CD4-positive, alpha-beta T cell (primary cell): ENCODE data around the gene CDSN. TPM values are rescaled to one million over a fixed set of nuclear protein-coding genes. Genes with fewer than 3 reads are reported as not detected.

Experiments
- ATAC-seq: fragments of 200-7000 bp; cut with Tn5 transposase; one replicate; pipeline ENCODE4 v1.10.0; 2022; ENCODE audit warnings: mild to moderate bottlenecking; ENCODE audit not compliant: poor library complexity
- CTCF ChIA-PET: fragments of 350-600 bp; sonication (Branson Sonifier 250); formaldehyde crosslinking; loops from one replicate; lab custom pipeline; 2021; ENCODE audit warnings: antibody characterized with exemption, inconsistent platforms; lab: Charles Lee
- POLR2A ChIA-PET: fragments of 350-600 bp; sonication (Branson Sonifier 250); formaldehyde crosslinking; loops from one replicate; lab custom pipeline; 2021; ENCODE audit warnings: antibody characterized with exemption, inconsistent platforms; lab: Charles Lee
- DNase-seq, 14 experiments: peaks; one replicate each; pipeline ENCODE4 v3.0.0-alpha.2; 2013 to 2020; ENCODE audit warnings: mixed read lengths in 2 of 14
- H3K27ac ChIP-seq, 2 donors: one replicate each; pipeline versions ENCODE4 v1.5.1 to v1.7.0; 2013; ENCODE audit warnings: low read length in 2 of 2, low read depth in 1 of 2, mild to moderate bottlenecking in 1 of 2
- H3K27me3 ChIP-seq, 2 experiments: 1 replicate in 1 of 2; 2 replicates in 1 of 2; pipeline versions ENCODE4 v1.6.1 to v1.7.0; 2013; ENCODE audit warnings: low read length in 2 of 2, control low read depth in 1 of 2, mild to moderate bottlenecking in 1 of 2, moderate library complexity in 1 of 2; ENCODE audit not compliant: insufficient read depth in 2 of 2, control insufficient read depth in 1 of 2
- H3K36me3 ChIP-seq: one replicate; pipeline ENCODE4 v1.6.1; 2013; ENCODE audit warnings: low read length, control low read depth; ENCODE audit not compliant: insufficient read depth
- H3K4me1 ChIP-seq: one replicate; pipeline ENCODE4 v1.6.1; 2013; ENCODE audit warnings: low read length, control low read depth; ENCODE audit not compliant: insufficient read depth
- H3K4me3 ChIP-seq: one replicate; pipeline ENCODE4 v1.5.1; 2013; ENCODE audit warnings: mild to moderate bottlenecking, low read length, moderate library complexity
- H3K9me3 ChIP-seq, 2 experiments: 1 replicate in 1 of 2; 2 replicates in 1 of 2; pipeline versions ENCODE4 v1.6.1 to v1.7.0; 2013; ENCODE audit warnings: low read length in 2 of 2, mild to moderate bottlenecking in 2 of 2, control low read depth in 1 of 2, moderate library complexity in 1 of 2; ENCODE audit not compliant: control insufficient read depth in 1 of 2, insufficient read depth in 1 of 2
- H3K27ac Mint-ChIP-seq: one replicate; pipeline ENCODE4 v1.8.0; 2020; ENCODE audit warnings: mixed read lengths
- H3K27me3 Mint-ChIP-seq: one replicate; pipeline ENCODE4 v1.8.0; 2021; ENCODE audit warnings: mixed read lengths
- H3K36me3 Mint-ChIP-seq: one replicate; pipeline ENCODE4 v1.8.0; 2021; ENCODE audit warnings: low read depth, mixed read lengths
- H3K4me1 Mint-ChIP-seq: one replicate; pipeline ENCODE4 v1.8.0; 2021; ENCODE audit warnings: low read depth, mixed read lengths
- H3K4me3 Mint-ChIP-seq: one replicate; pipeline ENCODE4 v1.8.0; 2020; ENCODE audit warnings: mild to moderate bottlenecking, mixed read lengths
- H3K9me3 Mint-ChIP-seq: one replicate; pipeline ENCODE4 v1.8.0; 2020; ENCODE audit warnings: mixed read lengths
- intact Hi-C, 2 experiments: fragments of 100-400 bp; cut with DNase I in 1 of 2; cut with micrococcal nuclease in 1 of 2; formaldehyde crosslinking; loops; one replicate each; pipeline versions ENCODE4 v1.15.1 to v1.9.0; 2023 to 2025; cut with DNase I, micrococcal nuclease
- total RNA-seq, 174 experiments: library from RNA in 2 of 174; stranded (reverse) in 2 of 174; gene quantifications; one replicate each; pipeline ENCODE4 v1.2.3 and lab custom pipeline; 2021 to 2026
- TF ChIP-seq, protein P1 (sequence below): fragments of 200-600 bp; IDR thresholded peaks from one replicate; pipeline ENCODE4 v1.8.0; 2022; ENCODE audit warnings: antibody characterized with exemption, mild to moderate bottlenecking

Gene CDSN
- total RNA-seq, 2 experiments from 2014 or later: not detected

DNA sequence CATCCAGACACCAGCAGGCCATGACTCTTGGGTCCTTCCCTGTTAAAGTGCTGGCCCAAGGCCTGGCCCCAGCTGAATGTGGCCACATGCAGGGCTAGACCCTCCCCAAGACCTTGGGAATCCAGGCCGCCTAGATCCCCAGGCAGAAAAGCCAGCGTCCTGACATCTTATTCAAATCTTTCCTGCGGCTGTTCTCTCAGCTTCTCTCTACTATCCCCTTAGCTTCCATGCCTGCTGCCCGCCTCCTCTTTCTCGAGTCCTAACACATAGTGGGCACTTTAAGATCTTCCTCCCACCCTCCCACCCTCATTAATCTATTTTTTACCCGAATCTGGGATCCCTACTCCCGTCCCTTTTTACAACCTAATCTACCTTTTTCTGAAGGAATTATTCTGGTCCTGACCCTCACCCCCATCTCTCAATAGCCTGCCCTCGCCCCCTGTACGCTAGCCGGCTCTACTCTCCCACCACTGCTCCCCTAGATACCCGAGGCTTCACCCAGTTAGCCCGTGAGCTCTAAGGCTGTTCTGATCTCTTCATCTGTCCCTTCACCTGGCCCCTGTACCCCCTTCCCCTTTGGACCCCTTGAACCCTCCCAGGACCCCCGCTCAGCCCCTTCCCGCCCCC, 37.4 kb upstream of the CDSN start, which contains the start of gene CCHCR1:
TSS of gene CCHCR1 (minus strand) at position 290 of the 627 bp plus-strand sequence. CDS start at position 88, 202 bp downstream.
- H3K27me3 Mint-ChIP-seq: no peaks in the 10 kb centered on the region
- Histone ChIP-seq H3K27ac (peak within 1 kb of the TSS; percentile 38 to 40), H3K36me3 (peaks cover 7% of the 10 kb centered on the region), H3K27me3 (no peaks in the 10 kb centered on the region), H3K4me1 (peaks cover 26% of the 10 kb centered on the region), H3K4me3 (peak within 1 kb of the TSS; percentile 96), H3K9me3 (no peaks in the 10 kb centered on the region)
- CTCF ChIA-PET: interaction anchor here (1.1 to 1.3 kb wide), 2 partner anchors 210 to 613 kb away, joined by 3 to 4 read pairs; no protein-coding TSS in a partner anchor
- H3K36me3 Mint-ChIP-seq: peaks cover 24% of the 10 kb centered on the region
- DNase-seq (no peak), ATAC-seq (no peak)
- TF ChIP-seq, protein P1, sequence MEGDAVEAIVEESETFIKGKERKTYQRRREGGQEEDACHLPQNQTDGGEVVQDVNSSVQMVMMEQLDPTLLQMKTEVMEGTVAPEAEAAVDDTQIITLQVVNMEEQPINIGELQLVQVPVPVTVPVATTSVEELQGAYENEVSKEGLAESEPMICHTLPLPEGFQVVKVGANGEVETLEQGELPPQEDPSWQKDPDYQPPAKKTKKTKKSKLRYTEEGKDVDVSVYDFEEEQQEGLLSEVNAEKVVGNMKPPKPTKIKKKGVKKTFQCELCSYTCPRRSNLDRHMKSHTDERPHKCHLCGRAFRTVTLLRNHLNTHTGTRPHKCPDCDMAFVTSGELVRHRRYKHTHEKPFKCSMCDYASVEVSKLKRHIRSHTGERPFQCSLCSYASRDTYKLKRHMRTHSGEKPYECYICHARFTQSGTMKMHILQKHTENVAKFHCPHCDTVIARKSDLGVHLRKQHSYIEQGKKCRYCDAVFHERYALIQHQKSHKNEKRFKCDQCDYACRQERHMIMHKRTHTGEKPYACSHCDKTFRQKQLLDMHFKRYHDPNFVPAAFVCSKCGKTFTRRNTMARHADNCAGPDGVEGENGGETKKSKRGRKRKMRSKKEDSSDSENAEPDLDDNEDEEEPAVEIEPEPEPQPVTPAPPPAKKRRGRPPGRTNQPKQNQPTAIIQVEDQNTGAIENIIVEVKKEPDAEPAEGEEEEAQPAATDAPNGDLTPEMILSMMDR: no peak
- POLR2A ChIA-PET: interaction anchor here (1.1 to 2.2 kb wide), 9 partner anchors 12 to 586 kb away, joined by 3 to 16 read pairs (median 6); partner anchors contain the start of genes ABCF1 and HLA-C
- H3K4me1 Mint-ChIP-seq: peaks cover 33% of the 10 kb centered on the region
- H3K27ac Mint-ChIP-seq: peak within 1 kb of the TSS; percentile 77
- no peaks in the 10 kb centered on the region for H3K9me3 Mint-ChIP-seq
- peak within 1 kb of the TSS; percentile 97 for H3K4me3 Mint-ChIP-seq
- intact Hi-C loops: loop anchor here (5.0 to 10.0 kb wide), 2 partner anchors 40 to 817 kb away; partner anchors contain the start of gene DXO (in 1 of the 2)

GRCh38 chr6:31156641-31157040, 36.4 kb upstream of the CDSN start:
- intact Hi-C loops: loop anchor here (5.0 to 10.0 kb wide), 2 partner anchors 41 to 818 kb away; partner anchors contain the start of gene DXO (in 1 of the 2)
- Mint-ChIP-seq H3K9me3 (no peaks in the 10 kb centered on the region), H3K27ac (no peak overlapping the region), H3K4me3 (peak overlapping the region; percentile 97), H3K4me1 (peaks cover 33% of the 10 kb centered on the region), H3K36me3 (peaks cover 21% of the 10 kb centered on the region), H3K27me3 (no peaks in the 10 kb centered on the region)
- ChIA-PET CTCF (no interaction called here), POLR2A (interaction anchor here (1.3 to 1.4 kb wide), 2 partner anchors 41 to 197 kb away, joined by 3 read pairs; no protein-coding TSS in a partner anchor)
- Histone ChIP-seq H3K27me3 (no peaks in the 10 kb centered on the region), H3K4me1 (peaks cover 26% of the 10 kb centered on the region), H3K9me3 (no peaks in the 10 kb centered on the region), H3K27ac (no peak overlapping the region), H3K36me3 (peaks cover 4% of the 10 kb centered on the region), H3K4me3 (no peak overlapping the region)
- TF ChIP-seq, protein P1: no peak
- ATAC-seq (no peak), DNase-seq (no peak)

DNA sequence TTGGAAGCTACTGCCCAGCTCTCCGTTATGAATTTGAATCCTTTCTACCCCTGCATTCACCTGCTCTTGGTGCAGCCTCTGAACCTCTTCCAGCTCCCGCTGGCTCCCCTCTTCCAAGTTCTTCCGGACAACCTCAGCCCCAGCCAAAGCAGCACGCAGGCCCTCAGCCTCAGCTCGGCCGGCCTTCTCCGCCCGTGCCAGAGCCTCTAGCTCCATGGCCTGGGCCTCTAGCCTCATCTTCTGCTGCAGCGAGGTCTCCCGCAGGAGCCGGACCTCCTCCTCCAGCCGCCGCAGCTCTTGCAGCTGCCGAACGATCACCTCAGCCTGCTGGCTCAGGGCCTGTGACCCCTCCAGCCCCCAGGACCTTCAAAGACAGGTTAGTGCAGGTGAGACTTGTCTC, 34.2 kb upstream of the CDSN start:
- ATAC-seq: no peak
- ChIA-PET CTCF (no interaction called here), POLR2A (no interaction called here)
- intact Hi-C loops: loop anchor here in 1 of 2 experiments (10.0 kb wide), 1 partner anchor 820 kb away; the partner anchor contains the start of gene DXO
- H3K9me3 ChIP-seq: no peaks in the 10 kb centered on the region
- H3K4me1 ChIP-seq: peaks cover 18% of the 10 kb centered on the region
- no peaks in the 10 kb centered on the region for H3K27me3 ChIP-seq
- no peak overlapping the region for H3K4me3 Mint-ChIP-seq
- no peak for DNase-seq
- peaks cover 14% of the 10 kb centered on the region for H3K36me3 ChIP-seq
- no peak overlapping the region for H3K27ac ChIP-seq
- H3K4me1 Mint-ChIP-seq: peaks cover 26% of the 10 kb centered on the region
- H3K9me3 Mint-ChIP-seq: no peaks in the 10 kb centered on the region
- H3K27ac Mint-ChIP-seq: no peak overlapping the region
- TF ChIP-seq, protein P1: no peak
- H3K27me3 Mint-ChIP-seq: no peaks in the 10 kb centered on the region
- no peak overlapping the region for H3K4me3 ChIP-seq
- peaks cover 34% of the 10 kb centered on the region for H3K36me3 Mint-ChIP-seq
